Subcutaneous adipose tissue (tissue), 4 donors: ENCODE measurements around the gene EMC10. TPM values are rescaled to one million over a fixed set of nuclear protein-coding genes. Genes with fewer than 3 reads are reported as not detected.

Experiments used
- total RNA-seq, 4 donors: library from RNA; depleted of rRNA; stranded (reverse); fragments of >200 nt; gene quantifications; one replicate each; pipeline ENCODE4 v1.1.0, GENCODE V29; 2016
- TF ChIP-seq, protein P1 (sequence below): fragments of 450-650 bp; IDR thresholded peaks from one replicate; pipeline ENCODE4 v1.5.1; 2016; ENCODE audit warnings: low read depth, mild to moderate bottlenecking, control low read depth, antibody characterized with exemption, moderate library complexity

The EMC10 gene
- total RNA-seq, 4 donors from 2014 or later: 10.9 to 63.4 (median 47.2) TPM

DNA sequence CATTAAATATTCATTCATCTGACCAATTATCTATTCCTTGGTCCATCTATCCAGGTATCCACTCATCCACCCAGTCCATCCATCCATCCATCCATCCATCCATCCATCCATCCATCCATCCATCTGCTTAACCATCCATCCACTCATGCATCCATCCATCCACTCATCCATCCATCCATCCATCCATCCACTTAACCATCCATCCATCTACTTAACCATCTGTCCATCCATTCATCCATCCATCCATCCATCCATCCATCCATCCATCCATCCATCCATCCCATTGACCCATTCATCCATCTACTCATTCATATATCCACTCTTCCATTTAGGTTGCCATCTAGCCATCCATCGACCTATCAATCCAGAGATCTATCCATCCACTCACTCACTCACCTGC is 32.2 kb upstream of the EMC10 start:
- TF ChIP-seq, protein P1, sequence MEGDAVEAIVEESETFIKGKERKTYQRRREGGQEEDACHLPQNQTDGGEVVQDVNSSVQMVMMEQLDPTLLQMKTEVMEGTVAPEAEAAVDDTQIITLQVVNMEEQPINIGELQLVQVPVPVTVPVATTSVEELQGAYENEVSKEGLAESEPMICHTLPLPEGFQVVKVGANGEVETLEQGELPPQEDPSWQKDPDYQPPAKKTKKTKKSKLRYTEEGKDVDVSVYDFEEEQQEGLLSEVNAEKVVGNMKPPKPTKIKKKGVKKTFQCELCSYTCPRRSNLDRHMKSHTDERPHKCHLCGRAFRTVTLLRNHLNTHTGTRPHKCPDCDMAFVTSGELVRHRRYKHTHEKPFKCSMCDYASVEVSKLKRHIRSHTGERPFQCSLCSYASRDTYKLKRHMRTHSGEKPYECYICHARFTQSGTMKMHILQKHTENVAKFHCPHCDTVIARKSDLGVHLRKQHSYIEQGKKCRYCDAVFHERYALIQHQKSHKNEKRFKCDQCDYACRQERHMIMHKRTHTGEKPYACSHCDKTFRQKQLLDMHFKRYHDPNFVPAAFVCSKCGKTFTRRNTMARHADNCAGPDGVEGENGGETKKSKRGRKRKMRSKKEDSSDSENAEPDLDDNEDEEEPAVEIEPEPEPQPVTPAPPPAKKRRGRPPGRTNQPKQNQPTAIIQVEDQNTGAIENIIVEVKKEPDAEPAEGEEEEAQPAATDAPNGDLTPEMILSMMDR: no peak

DNA sequence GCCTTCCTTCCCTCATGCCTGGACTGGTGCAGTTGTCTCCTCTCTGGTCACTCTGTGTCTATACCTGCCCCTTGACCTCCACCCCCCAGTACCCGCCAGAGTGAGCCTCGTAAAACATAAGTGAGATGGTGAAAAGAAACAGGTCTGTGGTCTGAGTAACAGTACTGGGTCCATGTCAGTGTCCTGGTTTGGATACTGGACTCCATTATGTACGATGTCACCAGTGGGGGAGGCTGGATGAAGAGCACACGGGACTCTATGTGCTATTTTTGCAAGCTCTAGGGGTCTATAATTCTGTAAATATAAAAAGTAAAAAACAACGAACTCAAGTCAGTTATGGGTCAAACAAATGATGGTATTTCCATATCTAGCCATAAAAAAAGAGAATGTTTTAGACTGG is 29.3 kb upstream of the EMC10 start:
- TF ChIP-seq, protein P1: no peak

DNA sequence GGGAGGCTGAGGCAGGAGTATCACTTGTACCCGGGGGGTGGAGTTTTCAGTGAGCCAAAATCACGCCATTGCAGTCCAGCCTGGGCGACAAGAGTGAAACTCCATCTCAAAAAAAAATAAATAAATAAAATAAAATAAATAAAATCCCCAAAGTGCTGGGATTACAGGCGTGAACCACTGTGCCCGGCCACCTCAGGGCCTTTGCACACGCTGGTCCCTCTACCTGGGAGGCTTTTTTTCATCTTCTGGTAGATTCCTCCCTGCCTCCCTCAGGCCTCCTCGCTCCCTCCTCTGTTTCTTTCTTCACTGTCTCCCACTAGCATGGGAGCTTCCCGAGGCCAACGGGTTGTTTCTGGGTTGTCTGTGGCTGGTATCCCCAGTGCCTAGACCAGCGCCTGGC is 28.6 kb upstream of the EMC10 start:
- TF ChIP-seq, protein P1: no peak

DNA sequence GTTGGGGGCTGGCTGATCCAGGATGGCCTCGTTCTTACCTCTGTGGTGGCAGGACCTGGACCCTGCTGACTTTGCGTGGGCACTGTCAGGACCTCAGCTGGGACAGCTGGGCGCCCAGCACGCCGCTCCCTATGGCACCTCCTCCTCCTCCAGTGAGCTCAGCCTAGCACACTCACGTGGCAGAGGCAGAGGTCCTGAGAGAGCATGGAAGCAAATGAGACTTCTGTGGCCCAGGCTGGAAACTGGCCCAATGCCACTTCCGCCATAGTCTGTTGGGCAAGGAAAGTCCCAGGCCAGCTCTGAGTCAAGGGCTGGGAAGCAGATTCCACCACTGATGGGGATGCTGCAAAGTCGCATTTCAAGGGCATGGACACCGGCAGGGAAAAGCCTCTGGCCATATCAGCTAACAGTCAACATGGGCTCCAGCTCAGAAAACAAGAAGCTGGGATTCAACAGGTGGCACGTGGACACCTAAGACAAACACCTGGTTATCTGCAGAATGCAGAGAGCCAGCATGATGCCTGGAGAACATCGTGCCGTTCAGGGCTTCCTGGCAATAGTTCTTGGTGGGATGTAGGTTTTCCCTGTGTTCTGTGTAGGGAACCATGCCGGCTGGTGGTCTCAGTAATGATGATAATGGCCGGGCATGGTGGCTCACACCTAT is 26.9 kb upstream of the EMC10 start:
- TF ChIP-seq, protein P1: no peak

DNA sequence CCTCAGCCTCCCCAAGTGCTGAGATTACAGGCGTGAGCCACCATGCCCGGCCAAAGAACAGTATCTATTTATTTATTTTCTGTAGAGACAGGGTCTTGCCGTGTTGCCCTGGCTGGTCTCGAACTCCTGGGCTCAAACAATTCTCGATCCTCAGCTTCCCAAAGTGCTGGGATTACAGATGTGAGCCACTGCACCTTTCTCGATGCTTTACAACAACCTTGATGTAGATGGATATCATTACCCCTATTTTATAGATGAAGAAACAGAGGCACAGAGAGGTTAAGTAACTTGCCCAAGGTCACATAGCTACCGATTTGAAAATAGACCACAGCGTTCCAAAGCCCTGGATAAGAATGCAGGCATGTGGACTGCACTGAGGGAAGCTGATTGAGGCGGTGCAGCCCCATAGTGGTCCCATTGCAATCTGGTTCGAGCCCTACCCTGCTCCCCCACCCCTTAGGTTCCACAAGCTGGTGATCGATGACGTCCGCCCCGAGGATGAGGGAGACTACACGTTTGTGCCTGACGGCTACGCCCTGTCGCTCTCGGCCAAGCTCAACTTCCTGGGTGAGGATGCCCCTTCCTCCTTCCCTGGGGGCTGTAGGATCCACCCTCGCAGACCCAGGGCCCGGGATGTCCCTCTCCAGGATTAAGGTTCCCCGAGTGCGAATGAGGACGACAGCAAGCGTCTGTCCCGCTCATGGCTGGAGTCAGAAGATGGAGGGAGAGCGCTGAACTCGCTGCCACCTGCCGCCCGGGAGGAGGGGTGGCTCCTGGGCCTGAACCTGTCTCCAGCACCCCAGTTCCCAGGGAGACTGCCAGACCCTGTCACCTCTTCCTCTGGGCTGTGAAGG is 25.7 kb upstream of the EMC10 start:
- TF ChIP-seq, protein P1: no peak

DNA sequence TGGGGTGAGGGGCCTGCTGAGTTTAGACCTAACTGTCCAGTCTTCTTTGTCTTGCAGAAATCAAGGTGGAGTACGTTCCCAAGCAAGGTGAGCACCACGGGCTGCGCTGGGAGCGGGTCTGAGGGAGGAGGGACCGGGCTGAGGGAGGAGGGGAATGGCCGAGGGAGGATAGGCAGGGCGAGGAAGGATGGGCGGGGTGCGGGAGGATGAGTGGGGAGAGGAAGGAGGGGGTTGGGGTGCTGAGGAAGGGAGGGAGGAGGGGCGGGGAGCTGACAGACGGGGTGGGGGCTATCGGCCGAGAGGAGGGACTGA is 25.1 kb upstream of the EMC10 start:
- TF ChIP-seq, protein P1: no peak

DNA sequence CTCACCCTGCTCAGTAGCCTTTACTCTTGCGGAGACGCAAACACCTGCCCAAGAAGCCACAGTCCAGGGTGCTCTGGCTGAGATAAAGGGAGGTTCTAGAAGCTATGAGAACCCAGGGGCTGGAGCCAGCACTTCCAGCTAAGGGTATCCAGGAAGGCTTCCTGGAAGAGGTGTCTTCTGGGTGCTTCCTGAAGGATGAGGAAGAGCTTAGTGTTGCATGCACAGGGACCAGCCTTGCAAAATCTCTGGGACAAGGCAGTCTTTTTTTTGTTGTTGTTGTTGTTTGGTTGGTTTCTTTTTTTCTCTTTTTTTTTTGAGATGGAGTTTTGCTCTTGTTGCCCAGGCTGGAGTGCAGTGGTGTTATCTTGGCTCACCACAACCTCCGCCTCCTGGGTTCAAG is 23.1 kb upstream of the EMC10 start:
- TF ChIP-seq, protein P1: no peak
